Dermis microvascular lymphatic vessel endothelial cell (primary cell): ENCODE results near the gene DCUN1D1. TPM values are rescaled to one million over a fixed set of nuclear protein-coding genes. Genes with fewer than 3 reads are reported as not detected.

Experiments used
- DNase-seq, 2 donors: peaks; one replicate each; pipeline versions ENCODE4 v3.0.0 to v3.0.0-alpha.2; 2010; ENCODE audit warnings: low read depth in 2 of 2
- total RNA-seq: library from RNA; depleted of rRNA; stranded (reverse); fragments of >200 nt; gene quantifications from 2 replicates; pipeline ENCODE4 v1.2.1, GENCODE V29; 2014

Gene DCUN1D1
- total RNA-seq, 1 donor from 2014 or later = 20.9 TPM

- no peak for DNase-seq
Observed at GRCh38 chr3:182895513-182896112, 84.7 kb downstream of the DCUN1D1 start.

- no peak for DNase-seq
Observed at GRCh38 chr3:182892226-182892625, 88.1 kb downstream of the DCUN1D1 start.

GRCh38 chr3:182891364-182891763, 89.0 kb downstream of the DCUN1D1 start:
- DNase-seq = no peak

GRCh38 chr3:182889948-182890629, 90.2 kb downstream of the DCUN1D1 start:
- DNase-seq = no peak

Other genes starting within 250 kb of the DCUN1D1 start
- 92.8 and 113 TPM in 2 replicates for gene ATP11B, start 187.0 kb downstream of the DCUN1D1 start, total RNA-seq
- gene MCCC1, start 119.0 kb upstream of the DCUN1D1 start, total RNA-seq = 19.5 and 21.5 TPM in 2 replicates
- gene LAMP3, start 182.2 kb upstream of the DCUN1D1 start, total RNA-seq = 15.7 and 28.7 TPM in 2 replicates